A673 (cell line): Measurements from ENCODE around the gene TECTA.

Experiments
- CTCF ChIP-seq: fragments of 300-800, 200-600 bp; sonication (generic); conservative IDR thresholded peaks from 2 replicates; pipeline ENCODE4 v1.5.1; 2017; ENCODE audit warnings: low read depth, mild to moderate bottlenecking, antibody characterized with exemption, low read length, moderate library complexity, mixed read lengths
- EZH2 ChIP-seq: fragments of 200-600 bp; sonication (generic); IDR thresholded peaks from 2 replicates; pipeline ENCODE4 v1.6.1; 2017; ENCODE audit warnings: borderline replicate concordance, low read depth, mild to moderate bottlenecking, mixed read lengths, antibody characterized with exemption, low read length; ENCODE audit not compliant: poor library complexity, severe bottlenecking

- no peak for TF ChIP-seq CTCF
- TF ChIP-seq EZH2 = no peak
These were observed 29.1 kb upstream of the TECTA start for GRCh38 chr11:121071846-121072450.
